Subcutaneous adipose tissue (tissue), 4 donors: ENCODE results near the gene ZFR. TPM values are rescaled to one million over a fixed set of nuclear protein-coding genes. Genes with fewer than 3 reads are reported as not detected.

Source experiments
- total RNA-seq, 4 donors: library from RNA; depleted of rRNA; stranded (reverse); fragments of >200 nt; gene quantifications; one replicate each; pipeline ENCODE4 v1.1.0, GENCODE V29; 2016
- TF ChIP-seq, protein P1 (sequence below): fragments of 450-650 bp; IDR thresholded peaks from one replicate; pipeline ENCODE4 v1.5.1; 2016; ENCODE audit warnings: low read depth, mild to moderate bottlenecking, control low read depth, antibody characterized with exemption, moderate library complexity

The ZFR gene
- total RNA-seq, 4 donors from 2014 or later, result 64.6 to 142 (median 91.8) TPM

DNA sequence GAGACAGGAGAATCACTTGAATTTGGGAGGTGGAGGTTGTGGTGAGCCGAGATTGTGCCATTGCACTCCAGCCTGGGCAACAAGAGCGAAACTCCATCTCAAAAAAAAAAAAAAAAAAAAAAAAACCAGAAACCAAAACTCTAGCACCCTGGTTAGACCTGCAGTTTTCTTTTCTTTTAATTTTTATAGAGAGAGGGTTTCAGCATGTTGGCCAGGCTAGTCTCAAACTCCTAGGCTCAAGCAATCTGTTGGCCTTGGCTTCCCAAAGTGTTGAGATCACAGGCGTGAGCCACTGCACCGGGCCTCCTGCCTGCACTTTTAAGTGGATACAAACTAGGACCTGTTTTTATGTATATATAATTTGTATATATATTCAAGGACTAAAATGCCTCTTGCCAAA, 118.9 kb downstream of the ZFR start:
- TF ChIP-seq, protein P1, sequence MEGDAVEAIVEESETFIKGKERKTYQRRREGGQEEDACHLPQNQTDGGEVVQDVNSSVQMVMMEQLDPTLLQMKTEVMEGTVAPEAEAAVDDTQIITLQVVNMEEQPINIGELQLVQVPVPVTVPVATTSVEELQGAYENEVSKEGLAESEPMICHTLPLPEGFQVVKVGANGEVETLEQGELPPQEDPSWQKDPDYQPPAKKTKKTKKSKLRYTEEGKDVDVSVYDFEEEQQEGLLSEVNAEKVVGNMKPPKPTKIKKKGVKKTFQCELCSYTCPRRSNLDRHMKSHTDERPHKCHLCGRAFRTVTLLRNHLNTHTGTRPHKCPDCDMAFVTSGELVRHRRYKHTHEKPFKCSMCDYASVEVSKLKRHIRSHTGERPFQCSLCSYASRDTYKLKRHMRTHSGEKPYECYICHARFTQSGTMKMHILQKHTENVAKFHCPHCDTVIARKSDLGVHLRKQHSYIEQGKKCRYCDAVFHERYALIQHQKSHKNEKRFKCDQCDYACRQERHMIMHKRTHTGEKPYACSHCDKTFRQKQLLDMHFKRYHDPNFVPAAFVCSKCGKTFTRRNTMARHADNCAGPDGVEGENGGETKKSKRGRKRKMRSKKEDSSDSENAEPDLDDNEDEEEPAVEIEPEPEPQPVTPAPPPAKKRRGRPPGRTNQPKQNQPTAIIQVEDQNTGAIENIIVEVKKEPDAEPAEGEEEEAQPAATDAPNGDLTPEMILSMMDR, result no peak

GRCh38 chr5:32325062-32325461, 119.5 kb downstream of the ZFR start:
- TF ChIP-seq, protein P1, result no peak

DNA sequence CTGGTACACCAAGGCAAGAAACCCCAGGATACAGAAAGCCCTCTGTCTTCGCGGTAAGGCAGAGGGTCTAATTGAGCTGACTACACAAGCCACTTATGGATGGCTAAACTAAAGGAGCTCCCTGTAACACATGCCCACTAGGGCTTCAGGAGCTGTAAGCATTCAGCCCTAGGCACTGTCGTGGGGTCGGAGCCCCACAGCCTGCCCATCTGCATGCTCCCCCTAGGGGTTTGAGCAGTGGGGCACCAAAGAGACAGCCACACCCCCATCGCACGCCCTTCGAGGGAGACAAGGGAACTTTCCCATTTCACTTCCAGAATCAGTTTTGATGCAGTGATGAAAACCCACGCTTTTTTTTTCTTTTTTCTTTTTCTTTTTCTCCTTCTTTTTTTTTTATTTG, 120.8 kb downstream of the ZFR start:
- TF ChIP-seq, protein P1, result no peak

GRCh38 chr5:32322882-32323281, 121.7 kb downstream of the ZFR start:
- TF ChIP-seq, protein P1, result no peak

DNA sequence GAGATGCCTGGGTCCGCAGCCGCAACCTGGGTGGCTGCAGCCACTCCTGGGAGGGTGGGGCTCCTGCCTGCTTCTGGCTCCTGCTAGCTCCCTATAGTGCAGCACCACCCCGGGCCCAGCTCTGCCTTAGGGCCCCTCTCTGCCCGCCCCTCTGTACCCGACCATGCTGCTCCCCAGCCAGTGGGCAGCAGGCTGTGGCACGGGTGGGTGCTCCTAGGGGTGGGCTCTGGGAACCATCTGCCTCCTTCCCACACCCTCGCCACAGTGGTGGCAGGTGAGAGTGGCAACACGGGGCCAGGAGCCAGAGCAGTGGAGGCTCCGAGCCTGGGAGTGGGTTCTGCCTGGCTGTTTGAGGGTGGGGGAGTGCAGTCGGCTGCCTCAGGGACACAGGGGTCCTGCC, 124.0 kb downstream of the ZFR start:
- TF ChIP-seq, protein P1, result no peak

- TF ChIP-seq, protein P1, result no peak
Observed at GRCh38 chr5:32319926-32320543, 124.5 kb downstream of the ZFR start.

- TF ChIP-seq, protein P1, result no peak
Observed at GRCh38 chr5:32319392-32319791, 125.1 kb downstream of the ZFR start.
